HG02678 (cell line): ENCODE results near the gene RNF214.
"Not testable (repeated sequence)": the region's sequence is repeated elsewhere in the genome, so short reads cannot be mapped to it uniquely, and the experiment has no call there.

Experiments
- ATAC-seq: cut with Tn5 transposase; IDR thresholded peaks from one replicate; pipeline ENCODE4 v1.9.1; 2021; ENCODE audit warnings: mild to moderate bottlenecking, moderate library complexity; ENCODE audit not compliant: unreplicated experiment

Gene RNF214

GRCh38 chr11:117309310-117309709 lies 76.8 kb downstream of the RNF214 start:
- ATAC-seq, result no peak

DNA sequence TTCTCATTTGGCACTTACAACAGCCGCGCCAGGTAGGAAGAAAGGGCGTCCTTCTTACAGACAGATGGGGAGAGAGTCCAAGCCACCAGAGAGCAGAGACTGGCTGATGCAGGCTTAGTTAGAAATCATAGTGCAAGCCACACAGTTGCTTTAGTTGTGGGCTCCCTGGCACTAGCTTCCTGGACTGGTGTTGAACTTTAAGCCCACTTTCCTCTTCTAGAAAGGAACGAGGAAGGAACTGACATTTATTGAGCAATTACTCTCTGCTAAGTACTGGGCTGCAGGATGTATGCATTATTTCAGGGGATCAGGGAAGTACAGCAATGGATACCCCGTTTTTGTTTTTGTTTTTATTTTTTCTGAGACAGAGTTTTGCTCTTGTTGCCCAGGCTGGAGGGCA lies 80.6 kb downstream of the RNF214 start:
- ATAC-seq, result no peak

DNA sequence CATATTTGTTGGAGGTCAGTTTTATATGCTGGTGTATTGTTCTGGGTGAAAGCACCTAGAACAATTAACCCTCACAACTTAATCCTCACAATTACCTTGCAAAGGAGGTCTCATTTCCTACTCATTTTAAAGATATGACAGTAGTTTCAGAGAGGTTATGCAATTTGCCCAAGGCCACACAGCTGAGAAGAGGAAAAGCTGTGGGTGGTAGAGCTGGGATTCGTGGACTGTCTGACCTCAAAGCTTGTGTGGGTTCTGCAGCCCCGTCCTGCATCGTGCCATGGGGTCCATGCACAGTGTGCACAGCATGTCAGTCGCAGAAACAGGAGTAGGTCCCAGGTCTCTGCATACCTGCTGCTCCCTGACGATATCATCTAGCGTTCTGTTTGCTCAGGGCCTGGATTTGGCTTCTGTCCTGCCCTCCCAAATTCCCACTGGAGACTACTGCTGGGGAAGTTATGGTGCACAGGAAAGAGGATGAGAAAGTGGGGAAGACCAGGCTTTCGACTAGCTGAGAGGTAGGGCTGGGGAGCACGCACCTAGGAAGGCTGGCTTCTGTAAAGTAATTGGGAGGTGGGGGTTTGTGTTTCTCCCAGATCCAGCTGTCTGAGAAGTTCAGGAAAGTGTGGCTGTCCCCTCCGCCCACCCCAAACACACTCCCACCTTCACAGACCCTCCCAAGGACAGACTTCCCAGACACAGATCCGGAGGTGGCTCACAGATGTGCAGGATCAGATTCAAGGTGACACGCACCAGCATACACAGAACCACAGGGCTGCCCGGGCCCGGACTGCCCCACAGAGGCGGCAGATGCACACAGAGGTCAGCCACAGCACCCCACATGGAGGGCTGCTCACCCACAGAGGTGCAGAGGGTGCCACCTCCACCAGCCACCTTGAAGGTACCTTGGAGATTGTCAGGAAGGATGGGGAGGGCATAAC lies 81.6 kb downstream of the RNF214 start:
- ATAC-seq, result no peak

DNA sequence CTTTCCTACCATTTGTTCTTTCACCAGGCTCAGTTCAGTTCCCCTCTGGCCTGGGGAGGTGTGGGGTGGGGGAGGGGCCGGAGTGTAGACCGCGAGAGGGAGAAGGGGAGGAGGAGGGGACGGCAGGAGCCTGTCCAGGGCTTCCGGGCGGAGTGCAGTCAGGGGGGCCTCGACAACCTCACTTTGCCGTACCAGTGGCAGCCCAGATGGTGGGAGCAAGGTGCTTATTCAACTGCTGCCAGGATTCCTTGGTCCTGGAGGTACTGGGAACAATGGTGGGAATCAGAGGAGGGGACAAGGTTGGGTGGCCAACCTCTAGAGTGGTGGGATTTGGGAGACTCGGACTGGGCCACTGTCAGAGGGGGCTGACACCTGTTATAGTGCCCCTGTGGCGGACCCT lies 82.4 kb downstream of the RNF214 start:
- no peak for ATAC-seq

DNA sequence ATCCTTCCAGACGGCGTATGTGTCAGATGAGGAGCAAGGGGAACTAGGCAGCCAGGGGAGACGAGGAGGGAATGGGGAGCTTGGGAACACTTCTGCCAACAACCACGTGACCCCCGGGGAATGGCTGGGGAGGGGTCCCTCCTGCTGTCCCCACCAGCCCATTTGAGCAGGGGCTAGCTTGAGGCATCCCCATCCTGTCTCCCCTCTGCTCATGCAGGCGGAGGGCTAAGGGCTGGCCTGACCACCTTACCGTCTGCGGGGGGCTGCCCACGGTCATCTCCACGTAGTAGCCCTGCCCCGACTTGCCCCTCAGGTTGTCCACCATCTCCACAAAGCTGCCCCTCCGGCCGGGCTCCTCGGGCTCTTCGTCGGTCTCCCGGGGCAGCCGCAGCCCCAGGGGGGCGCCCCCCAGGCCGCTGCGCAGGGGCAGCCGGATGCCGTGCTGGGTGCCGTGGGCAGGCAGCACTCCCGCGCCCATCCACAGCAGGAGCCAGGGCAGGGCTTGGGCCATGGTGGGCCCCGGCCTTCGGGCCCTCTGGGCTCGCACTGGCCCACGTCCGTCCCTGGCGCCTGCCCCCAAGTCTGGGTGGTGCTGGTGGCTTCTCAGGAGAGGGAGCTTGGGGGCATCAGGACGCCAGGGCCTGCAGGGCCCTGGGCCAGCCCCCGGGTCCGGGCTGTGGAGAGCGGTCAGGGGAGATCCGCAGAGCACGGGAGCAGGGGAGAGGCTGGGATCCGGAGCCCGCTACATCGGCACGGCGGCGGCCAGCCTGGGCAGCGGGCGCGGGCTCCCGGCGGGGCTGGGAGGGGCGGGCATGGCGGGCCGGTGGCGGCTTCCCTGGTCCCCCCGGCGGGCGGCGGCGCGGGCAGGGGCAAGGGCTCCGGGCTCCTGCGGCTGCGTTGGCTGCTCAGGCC lies 83.1 kb downstream of the RNF214 start:
- no peak for ATAC-seq

DNA sequence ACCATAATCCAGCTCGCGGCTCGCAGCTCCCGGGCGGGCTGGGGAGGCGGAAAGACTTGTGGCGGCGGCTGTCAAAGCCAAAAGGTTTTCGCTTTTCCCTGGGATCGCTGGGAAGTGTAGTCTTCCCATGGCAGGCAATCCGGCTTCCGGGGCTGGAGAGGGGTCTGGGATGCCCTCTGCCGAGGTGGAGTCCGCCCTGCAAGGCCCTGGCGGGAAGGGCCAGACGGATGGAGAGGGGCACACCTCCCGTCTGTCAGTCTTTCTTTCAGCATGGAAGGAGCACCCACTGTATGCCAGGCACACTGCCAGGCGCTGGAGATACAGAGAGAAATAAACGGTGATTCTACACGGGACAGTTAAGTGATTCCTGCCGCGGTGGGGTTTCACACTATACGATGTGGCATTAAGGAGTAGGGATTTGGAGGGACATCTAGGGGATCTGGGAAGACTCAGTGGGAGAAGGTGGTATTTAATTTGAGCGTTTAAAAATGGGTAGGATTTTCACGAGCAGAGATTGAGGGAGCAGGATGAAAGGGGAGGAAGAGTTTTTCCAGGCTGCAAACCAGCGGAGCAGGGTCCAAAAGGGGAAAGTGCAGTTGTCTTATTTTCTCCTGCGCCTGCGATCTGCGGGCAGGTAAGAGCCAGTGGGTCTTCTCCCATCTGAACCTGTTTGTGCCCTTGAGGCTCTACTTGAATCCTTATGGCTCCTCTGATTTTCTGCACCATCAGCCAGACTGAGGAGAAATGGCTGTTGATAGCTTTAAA lies 83.9 kb downstream of the RNF214 start, which contains the start of gene BACE1:
BACE1 (minus strand) TSS at position 60 of the 765 bp plus-strand sequence. CDS start 461 bp downstream, outside the sequence.
- ATAC-seq, result no peak

DNA sequence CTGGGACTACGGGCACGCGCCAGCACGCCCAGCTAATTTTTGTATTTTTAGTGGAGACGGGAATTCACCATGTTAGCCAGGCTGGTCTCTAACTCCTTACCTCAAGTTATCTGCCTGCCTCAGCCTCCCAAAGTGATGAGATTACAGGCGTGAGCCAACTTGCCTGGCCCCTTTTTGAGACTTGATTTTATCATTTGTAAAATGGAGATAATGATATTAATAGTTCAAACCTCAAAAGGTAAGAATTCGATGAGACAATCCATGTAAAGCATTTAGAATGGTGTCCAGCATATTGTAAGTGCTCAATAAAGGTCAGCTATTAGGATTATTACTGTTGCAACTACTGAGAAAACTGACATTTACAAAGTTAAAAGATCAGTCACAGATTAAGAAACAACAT lies 86.3 kb downstream of the RNF214 start:
- no peak for ATAC-seq

GRCh38 chr11:117319214-117319840 lies 86.9 kb downstream of the RNF214 start:
- no peak for ATAC-seq

DNA sequence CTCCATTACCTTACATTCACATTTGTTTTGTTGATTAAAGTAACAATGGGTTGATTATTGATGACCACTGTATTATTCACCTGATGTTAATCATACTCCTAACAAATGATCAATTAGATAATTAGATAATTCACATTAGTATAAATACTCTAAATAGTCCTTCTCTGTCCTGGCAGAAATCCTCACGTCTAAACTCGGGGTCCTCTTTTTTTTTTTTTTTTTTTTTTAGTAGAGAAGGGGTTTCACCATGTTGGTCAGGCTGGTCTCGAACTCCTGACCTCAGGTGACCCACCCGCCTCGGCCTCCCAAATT lies 94.7 kb downstream of the RNF214 start:
- ATAC-seq, result not testable (repeated sequence)

- peak; percentile 97 for ATAC-seq
Observed at GRCh38 chr11:117327567-117328374, 95.3 kb downstream of the RNF214 start, which contains the start of gene CEP164. Gene CEP164, plus strand, starts transcription at chr11:117327854. Its CDS starts 10,733 bp downstream, at chr11:117338587.

GRCh38 chr11:117328375-117329010 lies 96.0 kb downstream of the RNF214 start:
- no peak for ATAC-seq

DNA sequence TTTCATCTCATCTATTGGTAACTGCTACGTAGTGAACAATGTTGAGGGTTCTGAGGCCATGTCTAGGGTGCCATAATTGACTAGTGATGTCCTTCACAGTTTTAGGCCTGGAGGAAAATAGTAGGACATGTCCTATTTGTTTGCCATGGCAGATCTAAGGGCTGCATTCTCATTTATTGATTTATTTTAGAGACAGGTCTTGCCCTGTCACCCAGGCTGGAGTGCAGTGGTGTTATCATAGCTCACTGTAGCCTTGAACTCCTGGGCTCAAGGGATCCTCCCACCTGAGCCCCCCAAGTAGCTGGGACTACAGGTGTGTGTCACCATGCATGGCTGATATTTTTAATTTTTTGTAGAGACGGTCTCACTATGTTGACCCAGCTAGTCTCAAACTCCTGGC lies 100.4 kb downstream of the RNF214 start:
- no peak for ATAC-seq

GRCh38 chr11:117333917-117334316 lies 101.4 kb downstream of the RNF214 start:
- no peak for ATAC-seq

GRCh38 chr11:117334896-117335295 lies 102.4 kb downstream of the RNF214 start:
- no peak for ATAC-seq

- no peak for ATAC-seq
Observed at GRCh38 chr11:117335399-117335798, 102.9 kb downstream of the RNF214 start.
